HG03066 (cell line): ENCODE measurements around the gene TACR2.

Source experiments
- ATAC-seq: cut with Tn5 transposase; IDR thresholded peaks from one replicate; pipeline ENCODE4 v1.9.1; 2021; ENCODE audit warnings: low read depth; ENCODE audit not compliant: unreplicated experiment

The TACR2 gene

GRCh38 chr10:69416695-69417094 lies at the start of gene TACR2:
TSS of gene TACR2 (minus strand) at chr10:69416918. CDS start at chr10:69416323, 595 bp downstream.
- no peak for ATAC-seq

- ATAC-seq = no peak
These were observed 49.4 kb upstream of the TACR2 start for GRCh38 chr10:69466158-69466490.

- ATAC-seq = no peak
These were observed 48.9 kb upstream of the TACR2 start for GRCh38 chr10:69465457-69466157.

- ATAC-seq = no peak
These were observed 48.2 kb upstream of the TACR2 start for GRCh38 chr10:69464801-69465401.

- no peak for ATAC-seq
These were observed 47.7 kb upstream of the TACR2 start for GRCh38 chr10:69464401-69464800.

- ATAC-seq = no peak
These were observed 47.2 kb upstream of the TACR2 start for GRCh38 chr10:69463886-69464285.

- no peak for ATAC-seq
These were observed 44.7 kb upstream of the TACR2 start for GRCh38 chr10:69461243-69462025.

GRCh38 chr10:69460576-69461242 lies 44.0 kb upstream of the TACR2 start:
- no peak for ATAC-seq

GRCh38 chr10:69459893-69460575 lies 43.3 kb upstream of the TACR2 start:
- no peak for ATAC-seq

GRCh38 chr10:69459101-69459790 lies 42.5 kb upstream of the TACR2 start:
- no peak for ATAC-seq

- ATAC-seq = no peak
These were observed 41.8 kb upstream of the TACR2 start for GRCh38 chr10:69458430-69459100.

- ATAC-seq = no peak
These were observed 41.1 kb upstream of the TACR2 start for GRCh38 chr10:69457771-69458237.

- no peak for ATAC-seq
These were observed 40.4 kb upstream of the TACR2 start for GRCh38 chr10:69456880-69457693.

GRCh38 chr10:69455006-69455763 lies 38.5 kb upstream of the TACR2 start:
- ATAC-seq = no peak

- ATAC-seq = no peak
These were observed 37.1 kb upstream of the TACR2 start for GRCh38 chr10:69453795-69454194.

- no peak for ATAC-seq
These were observed 36.1 kb upstream of the TACR2 start for GRCh38 chr10:69452676-69453415.

- no peak for ATAC-seq
These were observed 35.1 kb upstream of the TACR2 start for GRCh38 chr10:69451784-69452251.
